Endometrial microvascular endothelial cells (primary cell): ENCODE data around the gene CNTN4. TPM values are rescaled to one million over a fixed set of nuclear protein-coding genes. Genes with fewer than 3 reads are reported as not detected.

Experiments used
- in situ Hi-C: cut with HindIII; loops from 2 replicates; pipeline ENCODE4 v1.10.0; 2017; ENCODE audit warnings: low sequenced_read_pairs, low pct_unique_long_range_greater_than_20kb; ENCODE audit errors: inconsistent ontology term
- total RNA-seq: library from RNA; depleted of rRNA; stranded (reverse); fragments of >200 nt; gene quantifications from one replicate; pipeline ENCODE4 v1.2.3, GENCODE V29; 2015; ENCODE audit errors: inconsistent ontology term

The CNTN4 gene
- total RNA-seq, 1 donor from 2014 or later = not detected

DNA sequence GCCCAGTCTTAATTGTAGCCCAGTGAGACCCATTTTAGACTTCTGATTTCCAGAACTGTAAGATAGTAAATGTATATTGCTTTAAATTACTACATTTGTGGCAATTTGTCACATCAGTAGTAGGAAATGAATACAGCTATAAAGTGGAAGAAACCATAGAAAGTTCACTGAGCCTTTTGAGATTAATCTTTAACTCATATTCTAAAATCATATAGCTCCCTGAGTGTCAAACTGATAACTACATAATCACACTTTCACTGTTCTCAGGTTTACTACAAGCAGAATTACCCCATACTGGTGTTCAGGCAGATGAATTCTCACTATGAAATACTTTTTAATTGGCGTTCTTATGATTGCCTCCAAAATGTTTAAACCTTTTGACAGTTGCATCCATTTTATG, 42.8 kb downstream of the CNTN4 start:
- in situ Hi-C loops = no loop called here

DNA sequence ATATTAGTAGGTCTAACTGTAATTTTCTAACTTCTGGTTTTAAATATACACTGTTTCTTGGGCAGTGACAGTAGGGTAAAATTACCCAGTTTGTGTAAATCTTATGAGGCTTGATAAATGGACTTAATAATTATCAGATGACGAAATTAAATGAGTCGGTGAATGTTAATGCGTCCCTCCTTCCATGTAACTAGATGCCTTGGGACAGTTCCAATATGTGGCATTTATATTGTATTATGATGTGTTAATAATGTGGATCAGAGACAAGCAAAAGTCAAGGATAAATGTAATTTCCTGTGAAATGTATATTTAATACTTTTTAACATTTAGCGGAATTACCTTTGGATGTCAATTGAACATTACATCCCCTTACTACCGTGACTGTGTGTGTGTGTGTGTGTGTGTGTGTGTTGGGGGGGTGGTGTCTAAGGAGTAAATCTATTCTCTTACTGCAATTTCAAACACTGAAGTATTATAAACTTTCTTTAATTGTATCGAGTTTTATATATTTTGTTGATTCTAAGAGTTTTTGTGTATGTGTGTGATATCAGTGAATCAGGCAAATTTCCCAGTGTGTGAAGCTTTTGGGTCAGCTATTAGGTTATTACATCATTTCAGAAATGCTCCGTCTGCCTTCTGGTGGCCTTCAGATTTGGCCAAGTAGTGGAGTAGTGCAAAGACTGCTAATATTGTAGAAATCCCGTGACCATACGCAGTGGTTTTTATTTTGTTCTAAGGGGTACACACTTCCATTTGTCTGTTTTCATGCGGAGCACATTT, 50.1 kb downstream of the CNTN4 start:
- in situ Hi-C loops = no loop called here

GRCh38 chr3:2153053-2153452, 54.4 kb downstream of the CNTN4 start:
- in situ Hi-C loops = no loop called here

DNA sequence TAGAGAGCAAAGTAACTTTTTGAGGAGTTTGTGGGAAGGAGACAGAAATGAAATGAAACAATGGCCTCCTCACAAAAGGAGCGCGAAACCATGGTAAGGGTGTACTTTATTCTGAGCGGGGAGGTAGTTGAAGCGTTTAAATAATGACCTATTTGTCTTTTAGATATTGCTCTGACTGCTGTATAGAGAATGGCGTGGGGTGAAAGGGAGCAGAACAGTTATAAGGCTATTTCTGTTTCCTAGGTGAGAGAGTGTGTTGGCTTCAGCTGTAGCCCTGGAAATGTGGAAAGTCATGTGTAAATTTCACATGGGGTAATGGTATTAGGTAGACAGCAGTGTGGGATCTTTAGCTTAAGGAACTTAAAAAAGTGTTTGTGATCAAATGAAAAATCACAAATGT, 54.9 kb downstream of the CNTN4 start:
- in situ Hi-C loops = no loop called here

DNA sequence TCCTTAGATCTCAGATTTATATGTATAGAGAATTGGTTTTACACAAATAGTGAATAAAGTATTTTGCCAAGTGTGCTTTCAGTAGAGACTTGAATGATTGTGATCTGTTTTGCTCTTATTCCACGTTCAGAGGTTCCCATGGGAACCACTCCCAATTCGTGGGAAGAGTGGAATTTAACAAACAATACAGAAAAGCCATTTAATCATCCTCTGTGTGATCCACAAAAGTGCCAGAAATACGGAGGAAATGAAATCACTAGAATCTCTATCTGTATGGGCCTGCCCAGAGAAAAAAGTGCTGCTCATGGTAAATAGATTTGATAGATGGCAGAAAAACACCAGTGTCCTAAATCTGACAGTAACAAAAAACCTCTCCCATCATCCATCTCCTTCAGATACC, 56.0 kb downstream of the CNTN4 start:
- in situ Hi-C loops = no loop called here

DNA sequence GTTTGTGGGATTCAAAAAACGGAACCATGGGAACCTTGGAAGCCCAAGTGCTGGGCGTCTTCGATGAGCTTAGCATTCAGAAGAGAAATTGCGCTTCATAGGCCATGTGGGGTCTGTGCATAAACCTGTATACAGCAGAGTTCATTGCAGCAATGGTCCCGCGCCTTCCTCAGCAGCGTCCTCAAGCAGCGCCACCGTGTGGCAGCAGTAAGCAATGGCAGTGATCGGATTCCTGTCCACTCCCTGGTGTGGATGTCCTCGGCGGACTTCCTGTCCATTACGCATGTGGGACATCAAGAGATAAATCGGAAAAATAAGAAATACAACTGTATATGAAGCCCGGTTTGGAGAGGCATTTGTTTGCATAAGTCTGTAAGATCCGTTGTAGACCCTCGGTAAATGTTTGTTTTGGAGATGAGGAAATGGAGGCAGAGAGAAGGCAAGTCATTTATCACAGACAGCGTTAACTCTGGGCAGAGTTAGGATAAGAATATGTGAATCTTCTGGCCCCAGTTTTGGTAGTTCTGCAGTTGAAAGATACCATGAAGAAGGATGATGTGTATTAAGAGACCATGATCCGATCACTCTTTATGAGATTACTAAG, 57.7 kb downstream of the CNTN4 start:
- in situ Hi-C loops = no loop called here

DNA sequence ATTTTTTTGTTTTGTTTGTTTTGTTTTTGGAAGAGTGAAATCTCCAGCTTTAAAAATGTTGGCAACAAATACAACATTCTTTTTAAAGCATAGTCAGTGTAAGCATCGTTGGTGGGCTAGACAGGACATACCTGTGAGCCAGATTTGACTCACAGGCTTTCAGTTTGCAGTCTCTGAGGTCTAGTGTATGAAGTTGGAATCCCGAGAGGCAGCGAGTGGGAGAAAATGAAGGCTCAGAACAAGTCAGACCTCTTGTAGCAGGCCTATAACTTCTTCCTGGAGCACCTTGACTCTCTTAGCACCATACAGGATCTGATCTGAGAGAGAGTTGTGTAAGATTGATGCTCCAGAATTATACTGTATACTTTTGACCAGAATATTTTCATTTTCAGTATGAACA, 60.2 kb downstream of the CNTN4 start:
- in situ Hi-C loops = no loop called here

DNA sequence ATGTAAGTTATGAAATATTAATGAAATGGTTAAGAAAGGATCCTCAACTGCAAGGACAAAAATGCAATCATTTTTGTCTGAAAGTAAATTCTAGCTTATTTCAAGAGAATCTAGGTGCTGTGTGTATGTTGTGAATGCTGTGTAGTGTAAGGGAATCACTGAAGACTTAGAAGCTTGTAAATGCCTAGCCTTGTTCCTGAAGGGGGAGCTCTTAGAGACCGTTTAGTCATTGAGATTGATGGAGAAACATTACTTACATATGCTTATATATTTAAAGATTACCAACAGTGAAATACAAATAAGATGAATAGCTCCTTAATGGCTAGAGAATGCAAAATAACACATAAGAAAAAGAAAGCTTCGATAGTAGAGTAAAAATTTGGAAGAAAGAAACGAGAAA, 67.9 kb downstream of the CNTN4 start:
- in situ Hi-C loops = no loop called here

DNA sequence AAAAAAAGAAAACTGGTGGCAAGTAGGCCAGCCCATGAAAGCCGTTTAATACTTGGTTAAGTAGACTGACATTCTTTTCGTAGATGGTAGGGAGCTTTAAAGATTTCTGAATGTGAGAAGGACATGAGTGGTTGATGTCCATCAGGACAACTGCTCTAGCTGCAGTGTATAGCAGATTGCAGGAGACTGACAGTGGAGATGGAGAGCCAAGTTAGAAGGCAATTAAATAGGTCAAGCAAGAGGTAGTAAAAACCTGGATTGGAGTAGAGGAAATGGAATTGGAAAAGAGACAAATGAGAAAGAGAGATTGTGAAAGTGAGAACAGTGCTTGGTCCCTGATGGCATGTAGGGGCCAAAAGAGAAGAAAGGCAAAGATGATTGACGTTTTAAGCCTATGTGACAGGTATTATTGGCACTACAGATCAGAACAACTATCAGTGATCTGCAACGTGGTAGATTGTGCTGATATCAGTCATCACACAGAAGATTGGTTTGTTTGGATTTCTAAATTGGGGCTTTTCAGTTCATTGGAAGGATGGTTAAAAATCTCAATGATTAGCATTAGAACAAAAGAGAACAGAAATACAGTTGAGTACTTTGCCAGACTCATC, 74.0 kb downstream of the CNTN4 start:
- in situ Hi-C loops = no loop called here

- in situ Hi-C loops = no loop called here
Observed at GRCh38 chr3:2180634-2181033, 82.0 kb downstream of the CNTN4 start.

- in situ Hi-C loops = no loop called here
Observed at GRCh38 chr3:2198776-2199279, 100.2 kb downstream of the CNTN4 start.

DNA sequence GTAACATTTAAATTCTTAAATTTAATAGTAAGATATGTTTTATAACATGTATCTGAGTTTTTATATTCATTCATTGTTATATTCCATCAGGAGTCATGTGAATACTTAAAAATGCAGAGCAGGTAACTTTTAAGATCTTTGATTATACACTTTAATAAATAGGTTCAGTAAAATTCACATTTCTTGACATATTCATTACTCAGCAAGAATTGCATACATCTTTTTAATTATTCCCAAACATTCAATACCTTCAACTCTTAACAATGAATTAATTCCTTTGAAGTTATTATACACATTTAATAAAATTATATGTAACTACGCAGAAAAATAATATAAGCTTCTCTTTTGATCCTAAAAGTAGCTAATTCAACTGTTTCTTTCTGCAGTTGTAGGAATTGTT, 105.4 kb downstream of the CNTN4 start:
- in situ Hi-C loops = no loop called here

GRCh38 chr3:2205692-2206091, 107.0 kb downstream of the CNTN4 start:
- in situ Hi-C loops = no loop called here

DNA sequence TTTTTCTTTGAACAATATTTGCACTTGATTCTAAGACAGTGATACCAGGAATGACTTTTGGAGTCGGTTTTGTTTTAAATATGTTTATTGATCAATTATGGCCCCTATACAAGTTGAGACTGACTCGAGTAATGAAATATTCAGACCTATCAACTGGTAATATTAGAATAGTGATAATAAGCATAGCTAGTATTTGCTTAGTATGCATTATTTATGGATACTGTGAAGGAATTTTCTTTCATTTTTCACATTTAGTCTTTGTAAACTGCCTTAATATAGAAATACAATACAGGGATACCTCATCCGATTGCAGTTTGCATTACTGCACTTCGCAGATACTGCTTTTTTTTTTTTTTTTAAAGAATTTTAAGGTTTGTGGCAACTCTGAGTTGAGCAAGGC, 107.9 kb downstream of the CNTN4 start:
- in situ Hi-C loops = no loop called here

GRCh38 chr3:2211568-2211967, 112.9 kb downstream of the CNTN4 start:
- in situ Hi-C loops = no loop called here

DNA sequence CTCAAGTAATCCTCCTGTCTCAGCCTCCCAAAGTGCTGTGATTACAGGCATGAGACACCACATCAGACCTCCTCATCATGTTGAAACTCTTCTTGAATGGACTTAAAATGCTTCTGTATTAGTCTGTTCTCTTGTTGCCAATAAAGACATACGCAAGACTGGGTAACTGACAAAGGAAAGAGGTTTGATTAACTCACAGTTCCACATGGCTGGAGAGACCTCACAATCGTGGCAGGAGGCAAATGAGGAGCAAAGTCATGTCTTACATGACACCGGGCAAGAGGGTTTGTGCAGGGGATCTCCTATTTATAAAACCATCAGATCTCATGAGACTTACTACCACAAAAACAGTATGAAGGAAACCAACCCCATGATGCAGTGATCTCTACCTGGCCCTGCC, 113.5 kb downstream of the CNTN4 start:
- in situ Hi-C loops = no loop called here

GRCh38 chr3:2218375-2218774, 119.7 kb downstream of the CNTN4 start:
- in situ Hi-C loops = no loop called here

DNA sequence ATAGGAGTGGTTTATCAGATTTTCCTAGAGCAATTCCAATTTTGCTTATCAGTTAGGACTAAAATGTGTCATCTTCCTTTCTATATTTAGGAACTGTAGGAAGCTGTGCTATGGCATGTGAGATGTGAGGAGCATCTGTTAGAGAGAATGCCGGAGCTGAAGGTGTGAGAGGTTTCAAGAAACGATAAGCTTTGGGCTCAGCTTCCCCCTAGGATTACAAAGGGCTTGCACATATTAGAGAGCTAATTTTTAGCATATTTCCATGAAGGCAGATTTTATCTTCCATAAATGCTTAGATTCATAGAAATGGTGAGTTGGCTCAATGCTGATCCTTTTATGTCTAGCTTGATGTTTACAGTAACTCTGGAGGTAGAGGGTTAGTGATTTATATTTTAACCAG, 120.2 kb downstream of the CNTN4 start:
- in situ Hi-C loops = no loop called here

DNA sequence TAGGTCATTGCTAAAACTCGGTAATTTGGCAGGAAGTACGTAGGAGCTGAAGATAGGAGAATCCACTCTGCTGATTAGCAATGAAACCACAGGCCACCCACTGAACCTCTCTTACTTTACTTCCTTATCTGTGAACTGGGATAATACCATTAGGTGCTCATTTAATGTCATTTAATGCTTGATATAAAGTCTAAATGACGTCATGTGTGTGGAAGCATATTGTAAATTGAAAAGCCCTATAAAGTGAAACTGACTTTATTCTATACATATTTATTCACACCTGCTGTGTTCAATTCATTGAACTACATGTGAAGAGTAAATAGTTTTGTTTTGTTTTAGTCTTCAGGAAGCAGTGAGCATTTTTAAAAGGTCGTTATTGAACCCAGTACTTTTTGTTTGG, 137.5 kb downstream of the CNTN4 start:
- in situ Hi-C loops = no loop called here

GRCh38 chr3:2244137-2244536, 145.5 kb downstream of the CNTN4 start:
- in situ Hi-C loops = no loop called here
